Ovary (tissue), 3 donors: ENCODE measurements around the gene CTSO.

Source experiments
- EP300 ChIP-seq: sonication (generic); formaldehyde crosslinking; IDR thresholded peaks from one replicate; pipeline ENCODE4 v1.6.1; 2017; ENCODE audit warnings: antibody characterized with exemption
- POLR2A ChIP-seq: fragments of 450-650 bp; IDR thresholded peaks from one replicate; pipeline ENCODE4 v1.6.1; 2017; ENCODE audit warnings: antibody characterized with exemption, mild to moderate bottlenecking, moderate library complexity
- TF ChIP-seq, protein P1 (sequence below), 3 donors: fragments of 450-650 bp in 2 of 3; fragments of 200-600 bp in 1 of 3; IDR thresholded peaks; one replicate each; pipeline versions ENCODE4 v1.5.1 to v1.8.0; 2016 to 2022; ENCODE audit warnings: antibody characterized with exemption in 3 of 3, mild to moderate bottlenecking in 1 of 3
- donor health status: DM: no; HTN: no; CAD: no.

DNA sequence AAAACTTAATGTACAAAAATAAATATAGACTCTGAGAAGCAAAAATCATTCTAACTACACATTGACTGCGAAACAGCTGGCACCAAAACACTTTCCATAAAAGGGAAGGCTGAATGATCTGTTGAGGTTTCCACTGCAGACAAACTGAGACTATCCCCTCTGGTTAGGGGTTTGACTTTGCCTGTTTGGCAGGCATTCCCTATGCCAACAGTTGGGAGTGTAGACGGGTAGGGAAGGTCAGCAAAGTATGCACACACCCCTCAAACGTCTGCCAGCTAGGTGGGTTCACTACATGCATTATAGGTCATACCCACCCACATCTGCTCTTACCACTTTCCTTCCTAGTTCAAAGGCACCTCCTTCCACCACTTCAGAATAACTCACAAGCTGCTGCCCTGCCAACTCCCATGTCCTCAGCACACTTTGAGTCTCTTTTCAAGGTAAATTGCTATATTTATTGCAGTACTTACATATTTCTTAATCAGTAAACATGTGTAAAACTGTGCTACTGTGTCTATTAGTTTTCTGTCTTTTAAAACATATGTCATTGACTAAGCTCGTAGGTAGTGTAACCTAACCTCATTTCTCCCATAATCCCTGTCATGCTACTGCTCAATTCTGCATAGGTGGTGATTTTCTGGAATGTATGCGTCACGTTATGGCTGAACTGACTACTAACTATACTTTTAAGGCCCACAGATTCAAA lies 12.4 kb downstream of the CTSO start:
- TF ChIP-seq, protein P1, sequence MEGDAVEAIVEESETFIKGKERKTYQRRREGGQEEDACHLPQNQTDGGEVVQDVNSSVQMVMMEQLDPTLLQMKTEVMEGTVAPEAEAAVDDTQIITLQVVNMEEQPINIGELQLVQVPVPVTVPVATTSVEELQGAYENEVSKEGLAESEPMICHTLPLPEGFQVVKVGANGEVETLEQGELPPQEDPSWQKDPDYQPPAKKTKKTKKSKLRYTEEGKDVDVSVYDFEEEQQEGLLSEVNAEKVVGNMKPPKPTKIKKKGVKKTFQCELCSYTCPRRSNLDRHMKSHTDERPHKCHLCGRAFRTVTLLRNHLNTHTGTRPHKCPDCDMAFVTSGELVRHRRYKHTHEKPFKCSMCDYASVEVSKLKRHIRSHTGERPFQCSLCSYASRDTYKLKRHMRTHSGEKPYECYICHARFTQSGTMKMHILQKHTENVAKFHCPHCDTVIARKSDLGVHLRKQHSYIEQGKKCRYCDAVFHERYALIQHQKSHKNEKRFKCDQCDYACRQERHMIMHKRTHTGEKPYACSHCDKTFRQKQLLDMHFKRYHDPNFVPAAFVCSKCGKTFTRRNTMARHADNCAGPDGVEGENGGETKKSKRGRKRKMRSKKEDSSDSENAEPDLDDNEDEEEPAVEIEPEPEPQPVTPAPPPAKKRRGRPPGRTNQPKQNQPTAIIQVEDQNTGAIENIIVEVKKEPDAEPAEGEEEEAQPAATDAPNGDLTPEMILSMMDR (IDR thresholded peaks at IDR 0.05) = no peak
- TF ChIP-seq EP300 (no peak), POLR2A (no peak)
